Fibroblast of lung (primary cell): ENCODE measurements around the gene PBX4.

Experiments used
- CTCF ChIP-seq, 2 donors: IDR thresholded peaks in 1 of 2; conservative IDR thresholded peaks in 1 of 2; 1 replicate in 1 of 2; 2 replicates in 1 of 2; pipeline ENCODE4 v1.5.1; 2011 to 2012; ENCODE audit warnings: low read length in 2 of 2, control low read depth in 1 of 2, inconsistent platforms in 1 of 2, low read depth in 1 of 2, mild to moderate bottlenecking in 1 of 2
- EZH2 ChIP-seq: IDR thresholded peaks from 2 replicates; pipeline ENCODE4 v1.5.1; 2012; ENCODE audit warnings: low read length, control low read depth, mild to moderate bottlenecking; ENCODE audit errors: missing control alignments

- TF ChIP-seq CTCF (conservative IDR thresholded peaks at IDR 0.05 in 1 of 2, IDR thresholded peaks at IDR 0.05 in 1 of 2; ENCODE audit: low read depth in 1 of 2, low read length in 2 of 2), result no peak
- no peak for TF ChIP-seq EZH2
Measured at GRCh38 chr19:19566306-19566705, 52.2 kb downstream of the PBX4 start.
